Jurkat, Clone E6-1 (cell line): ENCODE results near the gene MSX1. TPM values are rescaled to one million over a fixed set of nuclear protein-coding genes. Genes with fewer than 3 reads are reported as not detected.
A peak's percentile ranks its signal among the peaks of the same experiment; 100 is the strongest.
"Not testable (repeated sequence)": the region's sequence is repeated elsewhere in the genome, so short reads cannot be mapped to it uniquely, and the experiment has no call there.

ENCODE experiments used
- DNase-seq: peaks from one replicate; pipeline ENCODE4 v3.0.0-alpha.2; 2011; ENCODE audit warnings: low read depth, low spot score
- H3K4me3 ChIP-seq: 2 replicates; pipeline ENCODE4 v1.5.1; 2011; ENCODE audit warnings: mild to moderate bottlenecking, low read length, control low read depth, moderate library complexity
- polyA plus RNA-seq: library from polyadenylated mRNA; unstranded; fragments of >200 nt; gene quantifications from one replicate; pipeline ENCODE4 v1.2.1, GENCODE V29; 2012; ENCODE audit warnings: missing spikeins; ENCODE audit not compliant: insufficient read length, insufficient read depth

Gene MSX1
- polyA plus RNA-seq: 10.2 TPM

- DNase-seq: peak; percentile 65
Measured at GRCh38 chr4:4859325-4859798, at the start of gene MSX1. TSS of gene MSX1 (plus strand) at chr4:4859665. CDS start at chr4:4859900, 235 bp downstream.

GRCh38 chr4:4810092-4810774 is 49.2 kb upstream of the MSX1 start:
- no peak for DNase-seq
- no peak overlapping the region for H3K4me3 ChIP-seq

More at GRCh38 chr4:4859325-4859798, at the start of gene MSX1:
- peak within 1 kb of the TSS; percentile 47 for H3K4me3 ChIP-seq

- no peak for DNase-seq
- no peak overlapping the region for H3K4me3 ChIP-seq
Measured at GRCh38 chr4:4810778-4811177, 48.7 kb upstream of the MSX1 start.

- H3K4me3 ChIP-seq: no peak overlapping the region
- no peak for DNase-seq
Measured at GRCh38 chr4:4812145-4812794, 47.2 kb upstream of the MSX1 start.

- no peak overlapping the region for H3K4me3 ChIP-seq
Measured at GRCh38 chr4:4818415-4819212, 40.9 kb upstream of the MSX1 start.

GRCh38 chr4:4819213-4819606 is 40.3 kb upstream of the MSX1 start:
- DNase-seq: no peak
- H3K4me3 ChIP-seq: no peak overlapping the region

More at GRCh38 chr4:4818415-4819212, 40.9 kb upstream of the MSX1 start:
- DNase-seq: no peak

GRCh38 chr4:4820261-4820660 is 39.2 kb upstream of the MSX1 start:
- no peak overlapping the region for H3K4me3 ChIP-seq
- no peak for DNase-seq

- no peak overlapping the region for H3K4me3 ChIP-seq
- no peak for DNase-seq
Measured at GRCh38 chr4:4820739-4821138, 38.7 kb upstream of the MSX1 start.

GRCh38 chr4:4821577-4821976 is 37.9 kb upstream of the MSX1 start:
- no peak overlapping the region for H3K4me3 ChIP-seq
- no peak for DNase-seq

GRCh38 chr4:4822286-4822685 is 37.2 kb upstream of the MSX1 start:
- not testable (repeated sequence) for DNase-seq, H3K4me3 ChIP-seq

GRCh38 chr4:4823621-4824162 is 35.8 kb upstream of the MSX1 start:
- DNase-seq: no peak
- no peak overlapping the region for H3K4me3 ChIP-seq

GRCh38 chr4:4824232-4824631 is 35.2 kb upstream of the MSX1 start:
- DNase-seq: no peak
- no peak overlapping the region for H3K4me3 ChIP-seq

- no peak overlapping the region for H3K4me3 ChIP-seq
- no peak for DNase-seq
Measured at GRCh38 chr4:4825431-4825830, 34.0 kb upstream of the MSX1 start.

GRCh38 chr4:4829837-4830236 is 29.6 kb upstream of the MSX1 start:
- no peak overlapping the region for H3K4me3 ChIP-seq
- DNase-seq: no peak

GRCh38 chr4:4831266-4831665 is 28.2 kb upstream of the MSX1 start:
- DNase-seq: no peak
- H3K4me3 ChIP-seq: no peak overlapping the region

- no peak overlapping the region for H3K4me3 ChIP-seq
- no peak for DNase-seq
Measured at GRCh38 chr4:4831825-4832224, 27.6 kb upstream of the MSX1 start.

- no peak for DNase-seq
- H3K4me3 ChIP-seq: no peak overlapping the region
Measured at GRCh38 chr4:4836044-4836443, 23.4 kb upstream of the MSX1 start.

GRCh38 chr4:4837316-4837715 is 22.1 kb upstream of the MSX1 start:
- no peak for DNase-seq
- no peak overlapping the region for H3K4me3 ChIP-seq

GRCh38 chr4:4838051-4838935 is 21.2 kb upstream of the MSX1 start:
- H3K4me3 ChIP-seq: no peak overlapping the region
- no peak for DNase-seq
